Fibroblast of skin of right quadriceps (primary cell): ENCODE measurements around the gene AP1B1.
"Not testable (repeated sequence)": the region's sequence is repeated elsewhere in the genome, so short reads cannot be mapped to it uniquely, and the experiment has no call there.

Source experiments
- DNase-seq: peaks from one replicate; pipeline ENCODE4 v3.0.0-alpha.2; 2013

Gene AP1B1

GRCh38 chr22:29346659-29347058, 41.7 kb downstream of the AP1B1 start:
- DNase-seq = no peak

GRCh38 chr22:29345932-29346331, 42.4 kb downstream of the AP1B1 start:
- no peak for DNase-seq

- not testable (repeated sequence) for DNase-seq
These were observed 43.5 kb downstream of the AP1B1 start for GRCh38 chr22:29344889-29345288.

- peak; percentile 94 for DNase-seq
These were observed 44.2 kb downstream of the AP1B1 start for GRCh38 chr22:29344137-29344536.

GRCh38 chr22:29343313-29343805, 45.0 kb downstream of the AP1B1 start:
- peak; percentile 67 for DNase-seq

GRCh38 chr22:29342577-29343312, 45.6 kb downstream of the AP1B1 start:
- no peak for DNase-seq

- no peak for DNase-seq
These were observed 46.2 kb downstream of the AP1B1 start for GRCh38 chr22:29342177-29342576.

- no peak for DNase-seq
These were observed 46.6 kb downstream of the AP1B1 start for GRCh38 chr22:29341849-29342127.

- no peak for DNase-seq
These were observed 47.1 kb downstream of the AP1B1 start for GRCh38 chr22:29341056-29341848.

- DNase-seq = no peak
These were observed 47.8 kb downstream of the AP1B1 start for GRCh38 chr22:29340566-29340965.

GRCh38 chr22:29339381-29340235, 48.8 kb downstream of the AP1B1 start:
- no peak for DNase-seq

- DNase-seq = no peak
These were observed 50.0 kb downstream of the AP1B1 start for GRCh38 chr22:29338398-29338797.

GRCh38 chr22:29337631-29338284, 50.6 kb downstream of the AP1B1 start:
- DNase-seq = no peak

GRCh38 chr22:29336751-29337490, 51.4 kb downstream of the AP1B1 start:
- no peak for DNase-seq

- no peak for DNase-seq
These were observed 52.7 kb downstream of the AP1B1 start for GRCh38 chr22:29335656-29336055.

- DNase-seq = no peak
These were observed 53.5 kb downstream of the AP1B1 start for GRCh38 chr22:29334696-29335344.

- no peak for DNase-seq
These were observed 54.2 kb downstream of the AP1B1 start for GRCh38 chr22:29334148-29334547.

GRCh38 chr22:29332886-29333496, 55.4 kb downstream of the AP1B1 start:
- no peak for DNase-seq

GRCh38 chr22:29331658-29332300, 56.6 kb downstream of the AP1B1 start:
- DNase-seq = no peak

- no peak for DNase-seq
These were observed 57.2 kb downstream of the AP1B1 start for GRCh38 chr22:29331213-29331612.

GRCh38 chr22:29330753-29331152, 57.6 kb downstream of the AP1B1 start:
- peak; percentile 76 for DNase-seq
